GM06990 (cell line): ENCODE results near the gene HCLS1.

Experiments used
- DNase-seq: peaks from one replicate; pipeline ENCODE4 v3.0.0-alpha.2; 2011; ENCODE audit not compliant: insufficient read length; ENCODE audit errors: extremely low read depth
- H3K27me3 ChIP-seq: replicated peaks from 2 replicates; pipeline ENCODE4 v1.6.0; 2011; ENCODE audit warnings: low read length; ENCODE audit not compliant: control insufficient read depth, insufficient read depth
- H3K36me3 ChIP-seq: 2 replicates; pipeline ENCODE4 v1.5.1; 2011; ENCODE audit warnings: low read length; ENCODE audit not compliant: control insufficient read depth, insufficient read depth
- H3K4me3 ChIP-seq: replicated peaks from 2 replicates; pipeline ENCODE4 v1.5.1; 2011; ENCODE audit warnings: low read depth, mild to moderate bottlenecking, control low read depth, low read length
- CTCF ChIP-seq: IDR thresholded peaks from 2 replicates; pipeline ENCODE4 v1.5.1; 2011; ENCODE audit warnings: low read length, control low read depth, mild to moderate bottlenecking, inconsistent platforms; ENCODE audit not compliant: insufficient read depth, poor library complexity, severe bottlenecking

The HCLS1 gene

GRCh38 chr3:121662742-121663141 lies 2.0 kb upstream of the HCLS1 start:
- peaks cover 16% of the 10 kb centered on the region for H3K36me3 ChIP-seq

GRCh38 chr3:121661376-121661775 lies 673 bp upstream of the HCLS1 start:
- H3K4me3 ChIP-seq: no peak overlapping the region
- H3K27me3 ChIP-seq: no peaks in the 10 kb centered on the region
- TF ChIP-seq CTCF: no peak
- peak; percentile 9 for DNase-seq
- H3K36me3 ChIP-seq: peaks cover 17% of the 10 kb centered on the region

More at GRCh38 chr3:121662742-121663141, 2.0 kb upstream of the HCLS1 start:
- Histone ChIP-seq H3K27me3 (no peaks in the 10 kb centered on the region), H3K4me3 (no peak overlapping the region)
- no peak for TF ChIP-seq CTCF
- no peak for DNase-seq

- DNase-seq: no peak
- TF ChIP-seq CTCF: no peak
- H3K27me3 ChIP-seq: no peaks in the 10 kb centered on the region
- peak overlapping the region; percentile 71 for H3K4me3 ChIP-seq
- H3K36me3 ChIP-seq: peaks cover 14% of the 10 kb centered on the region
Observed at GRCh38 chr3:121659586-121659985, 1.1 kb downstream of the HCLS1 start.

- Histone ChIP-seq H3K27me3 (no peaks in the 10 kb centered on the region), H3K4me3 (peak overlapping the region; percentile 71), H3K36me3 (peaks cover 16% of the 10 kb centered on the region)
- TF ChIP-seq CTCF: no peak
- no peak for DNase-seq
Observed at GRCh38 chr3:121658716-121659435, 1.8 kb downstream of the HCLS1 start.

GRCh38 chr3:121654493-121655385 lies 6.0 kb downstream of the HCLS1 start:
- TF ChIP-seq CTCF: no peak
- peak; percentile 35 for DNase-seq
- Histone ChIP-seq H3K27me3 (no peaks in the 10 kb centered on the region), H3K36me3 (peaks cover 17% of the 10 kb centered on the region), H3K4me3 (no peak overlapping the region)
